Measurements from ENCODE around the gene WBP2NL. TPM values are rescaled to one million over a fixed set of nuclear protein-coding genes. Genes with fewer than 3 reads are reported as not detected.
A peak's percentile ranks its signal among the peaks of the same experiment; 100 is the strongest.
"Not testable (repeated sequence)": the region's sequence is repeated elsewhere in the genome, so short reads cannot be mapped to it uniquely, and the experiment has no call there.

Gene WBP2NL
- total RNA-seq, 2 donors from 2014 or later = 3.9 to 4.3 TPM

- Mint-ChIP-seq H3K36me3 (ENCODE audit: insufficient read depth in 2 of 2) (peaks cover 14 to 29% of the 10 kb centered on the region in 2 donors), H3K4me1 (ENCODE audit: low read depth) (no peaks in the 10 kb centered on the region), H3K27ac (no peak overlapping the region), H3K9me3 (peaks cover 3 to 4% of the 10 kb centered on the region in 2 donors), H3K27me3 (ENCODE audit: low read depth) (no peaks in the 10 kb centered on the region), H3K4me3 (no peak overlapping the region)
- ATAC-seq (replicated peaks in 1 of 2) (no peak), DNase-seq (no peak)
Observed at GRCh38 chr22:42062506-42063170, 64.0 kb downstream of the WBP2NL start.

GRCh38 chr22:42064629-42065028, 66.0 kb downstream of the WBP2NL start:
- peaks cover 2 to 13% of the 10 kb centered on the region in 2 donors for H3K36me3 Mint-ChIP-seq (ENCODE audit: insufficient read depth in 2 of 2)
- H3K4me1 Mint-ChIP-seq (ENCODE audit: low read depth) = peaks cover 10% of the 10 kb centered on the region
- H3K27ac Mint-ChIP-seq = no peak overlapping the region
- ATAC-seq (replicated peaks in 1 of 2) (no peak), DNase-seq (no peak)
- no peaks in the 10 kb centered on the region for H3K9me3 Mint-ChIP-seq
- no peaks in the 10 kb centered on the region for H3K27me3 Mint-ChIP-seq (ENCODE audit: low read depth)
- no peak overlapping the region for H3K4me3 Mint-ChIP-seq

GRCh38 chr22:42065438-42066125, 67.0 kb downstream of the WBP2NL start:
- Mint-ChIP-seq H3K4me3 (no peak overlapping the region), H3K36me3 (ENCODE audit: insufficient read depth in 2 of 2) (peaks cover under 1 to 11% of the 10 kb centered on the region in 2 donors), H3K4me1 (ENCODE audit: low read depth) (peaks cover 12% of the 10 kb centered on the region), H3K27ac (no peak overlapping the region), H3K9me3 (no peaks in the 10 kb centered on the region), H3K27me3 (ENCODE audit: low read depth) (no peaks in the 10 kb centered on the region)
- no peak for ATAC-seq (replicated peaks in 1 of 2)
- DNase-seq = no peak

GRCh38 chr22:42066126-42066761, 67.7 kb downstream of the WBP2NL start:
- Mint-ChIP-seq H3K27ac (no peak overlapping the region), H3K4me1 (ENCODE audit: low read depth) (peaks cover 17% of the 10 kb centered on the region), H3K4me3 (no peak overlapping the region), H3K27me3 (ENCODE audit: low read depth) (no peaks in the 10 kb centered on the region), H3K9me3 (no peaks in the 10 kb centered on the region), H3K36me3 (ENCODE audit: insufficient read depth in 2 of 2) (peaks cover 1 to 8% of the 10 kb centered on the region in 2 donors)
- ATAC-seq (replicated peaks in 1 of 2) (no peak), DNase-seq (no peak)

- peaks cover 1 to 8% of the 10 kb centered on the region in 2 donors for H3K36me3 Mint-ChIP-seq (ENCODE audit: insufficient read depth in 2 of 2)
- H3K4me1 Mint-ChIP-seq (ENCODE audit: low read depth) = peaks cover 24% of the 10 kb centered on the region
Observed at GRCh38 chr22:42066937-42067336, 68.3 kb downstream of the WBP2NL start.

GRCh38 chr22:42067671-42068251, 69.2 kb downstream of the WBP2NL start:
- ATAC-seq (replicated peaks in 1 of 2) (no peak), DNase-seq (no peak)
- H3K36me3 Mint-ChIP-seq (ENCODE audit: insufficient read depth in 2 of 2) = peaks cover 1 to 7% of the 10 kb centered on the region in 2 donors
- H3K27ac Mint-ChIP-seq = no peak overlapping the region
- peaks cover 27% of the 10 kb centered on the region for H3K4me1 Mint-ChIP-seq (ENCODE audit: low read depth)
- no peaks in the 10 kb centered on the region for H3K9me3 Mint-ChIP-seq
- no peak overlapping the region for H3K4me3 Mint-ChIP-seq
- no peaks in the 10 kb centered on the region for H3K27me3 Mint-ChIP-seq (ENCODE audit: low read depth)

More at GRCh38 chr22:42066937-42067336, 68.3 kb downstream of the WBP2NL start:
- no peaks in the 10 kb centered on the region for H3K9me3 Mint-ChIP-seq
- DNase-seq (no peak), ATAC-seq (replicated peaks in 1 of 2) (no peak)
- H3K27ac Mint-ChIP-seq = no peak overlapping the region
- H3K4me3 Mint-ChIP-seq = no peak overlapping the region
- H3K27me3 Mint-ChIP-seq (ENCODE audit: low read depth) = no peaks in the 10 kb centered on the region

GRCh38 chr22:42068291-42068690, 69.7 kb downstream of the WBP2NL start:
- Mint-ChIP-seq H3K4me3 (no peak overlapping the region), H3K36me3 (ENCODE audit: insufficient read depth in 2 of 2) (peaks cover 1 to 7% of the 10 kb centered on the region in 2 donors), H3K27me3 (ENCODE audit: low read depth) (no peaks in the 10 kb centered on the region), H3K9me3 (no peaks in the 10 kb centered on the region), H3K4me1 (ENCODE audit: low read depth) (peaks cover 33% of the 10 kb centered on the region), H3K27ac (no peak overlapping the region)
- ATAC-seq (replicated peaks in 1 of 2) (no peak), DNase-seq (no peak)

- Mint-ChIP-seq H3K27me3 (ENCODE audit: low read depth) (no peaks in the 10 kb centered on the region), H3K4me1 (ENCODE audit: low read depth) (peaks cover 41% of the 10 kb centered on the region), H3K36me3 (ENCODE audit: insufficient read depth in 2 of 2) (peaks cover 1 to 5% of the 10 kb centered on the region in 2 donors), H3K27ac (peak overlapping the region; percentile 42), H3K4me3 (peak overlapping the region; percentile 91 to 98), H3K9me3 (no peaks in the 10 kb centered on the region)
- DNase-seq (no peak), ATAC-seq (replicated peaks in 1 of 2) (no peak)
Observed at GRCh38 chr22:42069801-42070516, 71.4 kb downstream of the WBP2NL start.

GRCh38 chr22:42070517-42071422, 72.2 kb downstream of the WBP2NL start, which contains the start of gene NAGA:
Gene NAGA (minus strand): TSS chr22:42070812. CDS start chr22:42070297, 515 bp downstream.
- DNase-seq = peak; percentile 95 to 98
- H3K4me1 Mint-ChIP-seq (ENCODE audit: low read depth) = peaks cover 45% of the 10 kb centered on the region

GRCh38 chr22:42071508-42071907, 72.9 kb downstream of the WBP2NL start:
- H3K4me3 Mint-ChIP-seq = peak overlapping the region; percentile 91 to 98
- not testable (repeated sequence) for H3K36me3 Mint-ChIP-seq (ENCODE audit: insufficient read depth in 2 of 2); H3K27me3 Mint-ChIP-seq (ENCODE audit: low read depth); H3K9me3 Mint-ChIP-seq; DNase-seq; ATAC-seq (replicated peaks in 1 of 2)
- H3K4me1 Mint-ChIP-seq (ENCODE audit: low read depth) = peaks cover 49% of the 10 kb centered on the region
- H3K27ac Mint-ChIP-seq = peak overlapping the region; percentile 76

More at GRCh38 chr22:42070517-42071422, 72.2 kb downstream of the WBP2NL start, which contains the start of gene NAGA:
- Mint-ChIP-seq H3K36me3 (ENCODE audit: insufficient read depth in 2 of 2) (peaks cover 1 to 3% of the 10 kb centered on the region in 2 donors), H3K4me3 (peak within 1 kb of the TSS; percentile 91 to 98), H3K27ac (peak within 1 kb of the TSS; percentile 76), H3K27me3 (ENCODE audit: low read depth) (no peaks in the 10 kb centered on the region), H3K9me3 (no peaks in the 10 kb centered on the region)
- peak; percentile 97 to 98 for ATAC-seq (replicated peaks in 1 of 2)

GRCh38 chr22:42072606-42073330, 74.2 kb downstream of the WBP2NL start:
- ATAC-seq (replicated peaks in 1 of 2) (no peak), DNase-seq (no peak)
- H3K27me3 Mint-ChIP-seq (ENCODE audit: low read depth) = no peaks in the 10 kb centered on the region
- H3K36me3 Mint-ChIP-seq (ENCODE audit: insufficient read depth in 2 of 2) = peaks cover 0 to 1% of the 10 kb centered on the region in 2 donors
- no peaks in the 10 kb centered on the region for H3K9me3 Mint-ChIP-seq
- peaks cover 49% of the 10 kb centered on the region for H3K4me1 Mint-ChIP-seq (ENCODE audit: low read depth)
- H3K4me3 Mint-ChIP-seq = peak overlapping the region; percentile 79 to 83
- no peak overlapping the region for H3K27ac Mint-ChIP-seq
